K562 (cell line): ENCODE data around the gene CCT5. TPM values are rescaled to one million over a fixed set of nuclear protein-coding genes. Genes with fewer than 3 reads are reported as not detected.
A peak's percentile ranks its signal among the peaks of the same experiment; 100 is the strongest.

Experiments
- ADNP ChIP-seq: fragments of 200-800 bp; sonication (Bioruptor generic); IDR thresholded peaks from 2 replicates; pipeline ENCODE4 v1.6.1; 2016; ENCODE audit warnings: missing genetic modification characterization, missing compliant biosample characterization
- ATF1 ChIP-seq, 2 experiments: fragments of 450-650 bp in 1 of 2; IDR thresholded peaks; 2 replicates each; pipeline ENCODE4 v1.6.1; 2016; ENCODE audit warnings: missing compliant biosample characterization in 1 of 2, missing genetic modification characterization in 1 of 2
- ATF4 ChIP-seq: fragments of 450-650 bp; formaldehyde crosslinking; IDR thresholded peaks from 2 replicates; pipeline ENCODE4 v1.4.0; 2022; ENCODE audit warnings: mild to moderate bottlenecking, moderate library complexity
- BCOR ChIP-seq: fragments of 450-650 bp; IDR thresholded peaks from 2 replicates; pipeline ENCODE4 v1.6.1; 2016
- CC2D1A ChIP-seq: fragments of 450-650 bp; IDR thresholded peaks from 2 replicates; pipeline ENCODE4 v1.6.1; 2017; ENCODE audit warnings: mild to moderate bottlenecking
- E2F4 ChIP-seq: sonication (generic); formaldehyde crosslinking; IDR thresholded peaks from 2 replicates; pipeline ENCODE4 v1.8.0; 2022; ENCODE audit warnings: mild to moderate bottlenecking, low read depth, missing genetic modification reagents
- E4F1 ChIP-seq: fragments of 250-450 bp; sonication (Bioruptor Pico); IDR thresholded peaks from 2 replicates; pipeline ENCODE4 v1.5.0; 2021; ENCODE audit warnings: mild to moderate bottlenecking, borderline replicate concordance
- FOXK1 ChIP-seq: sonication (generic); formaldehyde crosslinking; IDR thresholded peaks from 2 replicates; pipeline ENCODE4 v1.8.0; 2022; ENCODE audit warnings: missing genetic modification reagents, mild to moderate bottlenecking, borderline replicate concordance
- FOXK2 ChIP-seq, 2 experiments: fragments of 450-650 bp; IDR thresholded peaks in 1 of 2; conservative IDR thresholded peaks in 1 of 2; 2 replicates each; pipeline ENCODE4 v1.6.1; 2016; ENCODE audit warnings: low read depth in 2 of 2, mild to moderate bottlenecking in 1 of 2
- HEY1 ChIP-seq: fragments of 250-450 bp; sonication (Bioruptor Pico); IDR thresholded peaks from 2 replicates; pipeline ENCODE4 v1.5.0; 2020; ENCODE audit warnings: mild to moderate bottlenecking, moderate library complexity, borderline replicate concordance
- MBD1 ChIP-seq: fragments of 250-450 bp; sonication (Bioruptor Pico); IDR thresholded peaks from 2 replicates; pipeline ENCODE4 v1.8.0; 2022; ENCODE audit warnings: inconsistent platforms
- PTBP1 ChIP-seq: fragments of 200-400 bp; formaldehyde crosslinking; IDR thresholded peaks from 2 replicates; pipeline ENCODE4 v1.6.1; 2017; ENCODE audit warnings: low read depth, low read length
- RBM15 ChIP-seq: fragments of 200-400 bp; formaldehyde crosslinking; IDR thresholded peaks from 2 replicates; pipeline ENCODE4 v1.6.1; 2018; ENCODE audit warnings: mild to moderate bottlenecking, low read length, moderate library complexity; ENCODE audit not compliant: insufficient read depth
- RBM25 ChIP-seq: fragments of 200-400 bp; formaldehyde crosslinking; IDR thresholded peaks from 2 replicates; pipeline ENCODE4 v1.6.1; 2018; ENCODE audit warnings: low read length, low read depth, moderate library complexity; ENCODE audit not compliant: severe bottlenecking
- SRSF9 ChIP-seq: fragments of 200-400 bp; formaldehyde crosslinking; IDR thresholded peaks from 2 replicates; pipeline ENCODE4 v1.6.1; 2017; ENCODE audit warnings: low read depth, low read length, borderline replicate concordance
- U2AF2 ChIP-seq: fragments of 200-400 bp; formaldehyde crosslinking; optimal IDR thresholded peaks from 2 replicates; pipeline ENCODE3; 2017; ENCODE audit warnings: low read depth, mild to moderate bottlenecking, low read length
- ZBTB17 ChIP-seq: fragments of 450-650 bp; formaldehyde crosslinking; IDR thresholded peaks from 2 replicates; pipeline ENCODE4 v1.4.0; 2020; ENCODE audit warnings: mild to moderate bottlenecking
- ZNF41 ChIP-seq: fragments of 250-450 bp; sonication (Bioruptor Pico); conservative IDR thresholded peaks from 2 replicates; pipeline ENCODE4 v1.4.0; 2020; ENCODE audit warnings: mild to moderate bottlenecking
- polyA plus RNA-seq, 8 experiments: library from polyadenylated mRNA; depleted of rRNA in 4 of 8; stranded (reverse) in 5 of 8; unstranded in 3 of 8; fragments of >200 nt; fragmentation: Nextera tagmentation in 2 of 8; fragmentation: Illumina TruSeq in 1 of 8; extraction: Ambion mirVana in 2 of 8; extraction: Trizol in 1 of 8; gene quantifications; 2 replicates each; pipeline versions ENCODE4 v1.2.1 to v1.2.3, GENCODE V29; 2011 to 2014; ENCODE audit warnings: inconsistent platforms in 1 of 8, missing spikeins in 1 of 8
- total RNA-seq, 7 experiments: library from RNA; depleted of rRNA in 6 of 7; stranded (reverse); fragments of >200 nt in 6 of 7; fragmentation: Illumina TruSeq in 2 of 7; extraction: Trizol in 2 of 7; gene quantifications; 2 replicates each; pipeline versions ENCODE4 v1.2.1 to v1.2.3, GENCODE V29; 2011 to 2021; ENCODE audit warnings: low replicate concordance in 1 of 7
- TF ChIP-seq, protein P1 (sequence below): fragments of 450-650 bp; IDR thresholded peaks from 2 replicates; pipeline ENCODE4 v1.6.1; 2016; ENCODE audit warnings: antibody characterized with exemption
- TF ChIP-seq, protein P2 (sequence below): fragments of 450-650 bp; formaldehyde crosslinking; IDR thresholded peaks from 2 replicates; pipeline ENCODE4 v1.4.0; 2022; ENCODE audit warnings: missing genetic modification characterization

The CCT5 gene
- total and polyA plus RNA-seq, 9 of the 15 experiments (the other 6 are each of a cell fraction or from before 2014, with no cell fraction given): 782 to 1,606 (median 1,153) TPM

DNA sequence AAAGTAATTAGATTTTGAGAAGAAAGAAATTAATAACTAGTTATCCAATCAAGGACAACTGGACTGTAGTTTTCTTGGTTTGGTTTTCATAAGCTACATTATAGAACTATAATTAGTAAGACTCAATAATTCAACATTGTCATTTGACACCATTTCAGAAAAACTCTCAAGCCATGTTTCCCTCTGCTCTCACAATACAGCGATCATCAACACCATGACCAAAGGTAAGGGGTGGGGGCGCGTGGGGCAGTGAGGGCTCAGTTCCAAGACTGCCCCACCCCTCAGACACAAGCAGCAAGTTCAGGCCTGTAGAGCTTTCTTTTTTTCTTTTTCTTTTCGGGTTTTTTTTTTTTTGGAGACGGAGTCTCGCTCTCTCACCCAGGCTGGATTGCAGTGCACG is 51.2 kb downstream of the CCT5 start (continued):
- TF ChIP-seq ATF1 (CRISPR knock-in tag; IDR thresholded peaks at IDR 0.05) (no peak), ATF1 (tag; IDR thresholded peaks at IDR 0.05) (no peak), U2AF2 (no peak), ZNF41 (no peak), ADNP (no peak), FOXK2 (conservative IDR thresholded peaks at IDR 0.05 in 1 of 2, IDR thresholded peaks at IDR 0.05 in 1 of 2; ENCODE audit: low read depth in 2 of 2) (peak; percentile 68 to 82; a peak in 3 of 4 replicates), E4F1 (CRISPR knock-in tag) (no peak), BCOR (peak; percentile 26; the same call in 1 of the 2 replicates), PTBP1 (no peak), CC2D1A (no peak), SRSF9 (no peak), FOXK1 (CRISPR knock-in tag) (no peak), ZBTB17 (CRISPR knock-in tag) (no peak), RBM25 (no peak), RBM15 (no peak), E2F4 (no peak), ATF4 (CRISPR knock-in tag) (no peak), MBD1 (no peak), HEY1 (CRISPR knock-in tag) (no peak)
- TF ChIP-seq, protein P1, sequence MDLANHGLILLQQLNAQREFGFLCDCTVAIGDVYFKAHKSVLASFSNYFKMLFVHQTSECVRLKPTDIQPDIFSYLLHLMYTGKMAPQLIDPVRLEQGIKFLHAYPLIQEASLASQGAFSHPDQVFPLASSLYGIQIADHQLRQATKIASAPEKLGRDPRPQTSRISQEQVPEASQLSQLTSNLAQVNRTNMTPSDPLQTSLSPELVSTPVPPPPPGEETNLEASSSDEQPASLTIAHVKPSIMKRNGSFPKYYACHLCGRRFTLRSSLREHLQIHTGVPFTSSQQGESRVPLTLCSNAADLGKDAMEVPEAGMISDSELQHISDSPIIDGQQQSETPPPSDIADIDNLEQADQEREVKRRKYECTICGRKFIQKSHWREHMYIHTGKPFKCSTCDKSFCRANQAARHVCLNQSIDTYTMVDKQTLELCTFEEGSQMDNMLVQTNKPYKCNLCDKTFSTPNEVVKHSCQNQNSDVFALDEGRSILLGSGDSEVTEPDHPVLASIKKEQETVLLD: no peak
- TF ChIP-seq, protein P2, sequence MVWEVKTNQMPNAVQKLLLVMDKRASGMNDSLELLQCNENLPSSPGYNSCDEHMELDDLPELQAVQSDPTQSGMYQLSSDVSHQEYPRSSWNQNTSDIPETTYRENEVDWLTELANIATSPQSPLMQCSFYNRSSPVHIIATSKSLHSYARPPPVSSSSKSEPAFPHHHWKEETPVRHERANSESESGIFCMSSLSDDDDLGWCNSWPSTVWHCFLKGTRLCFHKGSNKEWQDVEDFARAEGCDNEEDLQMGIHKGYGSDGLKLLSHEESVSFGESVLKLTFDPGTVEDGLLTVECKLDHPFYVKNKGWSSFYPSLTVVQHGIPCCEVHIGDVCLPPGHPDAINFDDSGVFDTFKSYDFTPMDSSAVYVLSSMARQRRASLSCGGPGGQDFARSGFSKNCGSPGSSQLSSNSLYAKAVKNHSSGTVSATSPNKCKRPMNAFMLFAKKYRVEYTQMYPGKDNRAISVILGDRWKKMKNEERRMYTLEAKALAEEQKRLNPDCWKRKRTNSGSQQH: no peak
